ENCODE measurements around the gene SPAG4. TPM values are rescaled to one million over a fixed set of nuclear protein-coding genes. Genes with fewer than 3 reads are reported as not detected.
A peak's percentile ranks its signal among the peaks of the same experiment; 100 is the strongest.

Gene SPAG4
- total and polyA plus RNA-seq, 2 donors, result 0.85 to 4.4 TPM

DNA sequence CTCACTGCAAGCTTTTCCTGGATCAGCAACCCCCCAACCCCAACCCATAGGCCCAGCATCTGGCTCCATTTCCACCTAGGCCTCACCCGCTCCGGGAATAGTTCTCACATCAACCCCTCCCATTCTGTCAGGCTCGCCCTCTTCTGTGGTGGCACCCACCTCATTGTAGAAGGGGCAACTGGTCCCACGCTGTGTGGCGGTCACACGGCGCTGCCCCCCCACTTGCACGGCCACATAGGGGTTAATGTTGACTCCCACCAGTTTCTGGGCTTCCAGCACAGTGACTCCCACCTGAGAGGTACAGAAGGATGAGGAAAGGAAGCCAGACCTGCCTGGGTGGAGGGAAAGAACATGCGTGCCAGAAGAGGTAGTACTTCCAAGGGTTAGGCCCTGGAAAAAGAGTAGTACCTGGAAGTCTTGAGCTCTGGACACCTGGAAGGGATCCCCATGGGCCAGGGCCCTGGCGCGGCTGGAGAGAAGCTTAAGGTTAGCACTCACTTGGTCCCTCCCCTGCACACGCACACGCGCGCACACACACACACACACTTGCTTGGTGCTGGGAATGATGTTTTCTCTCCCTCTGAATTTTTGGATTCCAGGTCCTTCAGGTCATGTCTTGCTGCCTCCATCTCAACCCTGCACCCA is 12.7 kb upstream of the SPAG4 start:
- no peak for DNase-seq (ENCODE audit: low read depth in 6 of 9, low spot score in 9 of 9)
- H3K4me3 ChIP-seq (ENCODE audit: low read length in 2 of 2), result no peak overlapping the region
- no peaks in the 10 kb centered on the region for H3K36me3 ChIP-seq (ENCODE audit: control insufficient read depth in 2 of 2, insufficient read depth in 2 of 2, low read length in 1 of 2)
- H3K27me3 ChIP-seq (ENCODE audit: control insufficient read depth in 2 of 2, insufficient read depth in 1 of 2, low read length in 1 of 2), result peaks cover 36 to 65% of the 10 kb centered on the region in 2 donors
- WGBS, result 93% methylated on average over 15 of the region's 15 CpGs
- peaks cover 0 to 11% of the 10 kb centered on the region in 2 donors for H3K9me3 ChIP-seq (ENCODE audit: control insufficient read depth in 2 of 2, insufficient read depth in 1 of 2, low read length in 1 of 2)
- H3K27ac ChIP-seq (ENCODE audit: low read depth in 1 of 2, low read length in 1 of 2), result no peak overlapping the region
- H3K4me1 ChIP-seq (ENCODE audit: control insufficient read depth in 2 of 2, insufficient read depth in 2 of 2, low read length in 2 of 2), result peaks cover 9 to 14% of the 10 kb centered on the region in 2 donors

DNA sequence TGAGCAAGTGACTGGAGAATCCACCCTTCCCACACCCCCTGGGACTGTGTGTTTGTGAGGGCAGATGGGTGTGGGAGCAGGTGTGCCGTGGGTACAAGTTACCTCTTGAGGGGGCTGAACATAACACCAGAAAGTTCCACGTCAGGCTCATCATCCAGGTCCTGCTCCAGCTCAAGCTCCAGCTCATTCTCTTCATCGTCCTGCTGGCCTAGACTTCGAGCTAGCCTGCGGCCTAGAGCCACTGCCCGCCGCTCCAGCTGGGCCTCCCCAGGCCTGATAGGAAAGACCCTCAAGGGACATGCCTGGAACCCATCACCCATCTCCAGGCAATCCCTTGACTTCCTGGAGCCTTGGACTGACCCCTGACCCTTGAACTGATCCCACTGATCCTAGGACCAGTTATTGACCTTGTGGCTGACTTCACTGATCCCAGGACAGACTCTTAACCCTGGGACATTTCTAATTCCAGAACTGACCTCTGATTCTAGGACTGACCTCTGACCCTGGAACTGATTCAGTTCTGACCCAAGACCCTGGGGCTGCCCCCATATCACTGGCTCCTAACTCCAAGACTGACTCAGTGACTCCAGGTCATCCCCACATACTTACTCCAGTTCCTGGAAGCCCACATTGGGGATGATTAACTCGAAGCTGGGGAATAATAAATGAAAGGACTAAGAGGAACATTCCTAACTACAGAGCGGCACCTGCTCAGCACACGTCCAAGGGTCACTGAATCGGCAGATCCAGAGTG is 11.8 kb upstream of the SPAG4 start:
- H3K27ac ChIP-seq (ENCODE audit: low read depth in 1 of 2, low read length in 1 of 2), result no peak overlapping the region
- H3K27me3 ChIP-seq (ENCODE audit: control insufficient read depth in 2 of 2, insufficient read depth in 1 of 2, low read length in 1 of 2), result peaks cover 34 to 57% of the 10 kb centered on the region in 2 donors
- no peak for DNase-seq (ENCODE audit: low read depth in 6 of 9, low spot score in 9 of 9)
- H3K4me3 ChIP-seq (ENCODE audit: low read length in 2 of 2), result no peak overlapping the region
- peaks cover 9 to 14% of the 10 kb centered on the region in 2 donors for H3K4me1 ChIP-seq (ENCODE audit: control insufficient read depth in 2 of 2, insufficient read depth in 2 of 2, low read length in 2 of 2)
- no peaks in the 10 kb centered on the region for H3K36me3 ChIP-seq (ENCODE audit: control insufficient read depth in 2 of 2, insufficient read depth in 2 of 2, low read length in 1 of 2)
- H3K9me3 ChIP-seq (ENCODE audit: control insufficient read depth in 2 of 2, insufficient read depth in 1 of 2, low read length in 1 of 2), result peaks cover 0 to 9% of the 10 kb centered on the region in 2 donors
- WGBS, result 93% methylated on average over 11 of the region's 11 CpGs

DNA sequence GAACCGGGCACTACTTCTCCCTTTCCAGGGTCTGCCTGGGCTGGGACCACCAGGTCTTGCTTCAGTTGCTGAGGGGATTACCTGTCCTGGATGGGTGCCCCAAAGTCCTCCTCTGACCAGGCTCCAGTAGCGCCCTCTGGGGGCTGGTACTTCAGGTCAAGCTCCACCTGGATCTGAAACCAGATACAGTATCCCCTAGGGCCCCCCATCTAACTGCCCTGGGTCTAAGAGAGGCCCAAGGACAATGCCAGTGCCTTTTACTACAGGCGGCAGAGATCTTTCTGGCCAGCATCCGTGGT is 11.2 kb upstream of the SPAG4 start:
- Histone ChIP-seq H3K9me3 (ENCODE audit: control insufficient read depth in 2 of 2, insufficient read depth in 1 of 2, low read length in 1 of 2) (peaks cover 0 to 8% of the 10 kb centered on the region in 2 donors), H3K36me3 (ENCODE audit: control insufficient read depth in 2 of 2, insufficient read depth in 2 of 2, low read length in 1 of 2) (no peaks in the 10 kb centered on the region), H3K4me1 (ENCODE audit: control insufficient read depth in 2 of 2, insufficient read depth in 2 of 2, low read length in 2 of 2) (peaks cover 9 to 14% of the 10 kb centered on the region in 2 donors), H3K4me3 (ENCODE audit: low read length in 2 of 2) (no peak overlapping the region), H3K27me3 (ENCODE audit: control insufficient read depth in 2 of 2, insufficient read depth in 1 of 2, low read length in 1 of 2) (peaks cover 33 to 52% of the 10 kb centered on the region in 2 donors), H3K27ac (ENCODE audit: low read depth in 1 of 2, low read length in 1 of 2) (no peak overlapping the region)
- no peak for DNase-seq (ENCODE audit: low read depth in 6 of 9, low spot score in 9 of 9)
- 65% methylated on average over 4 of the region's 4 CpGs for WGBS

DNA sequence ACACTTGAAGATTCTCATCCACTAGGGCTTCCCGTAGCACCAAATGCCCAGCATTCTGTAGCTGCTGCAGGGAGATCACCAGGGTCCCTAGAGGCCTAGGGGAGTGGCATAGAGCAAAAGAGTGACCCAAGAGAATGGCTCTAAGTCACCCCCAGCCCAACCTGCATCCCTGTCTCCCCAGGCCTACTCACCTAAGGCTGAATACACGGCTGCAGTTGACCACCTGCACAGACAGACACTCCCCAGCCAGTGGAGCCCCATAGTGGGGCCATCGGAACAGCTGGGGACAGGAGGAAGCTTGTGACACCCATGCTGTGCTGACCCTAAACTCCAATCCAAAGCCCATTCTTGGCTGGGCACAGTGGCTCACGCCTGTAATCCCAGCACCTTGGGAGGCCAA is 9.5 kb upstream of the SPAG4 start:
- H3K36me3 ChIP-seq (ENCODE audit: control insufficient read depth in 2 of 2, insufficient read depth in 2 of 2, low read length in 1 of 2), result no peaks in the 10 kb centered on the region
- H3K4me3 ChIP-seq (ENCODE audit: low read length in 2 of 2), result no peak overlapping the region
- H3K27me3 ChIP-seq (ENCODE audit: control insufficient read depth in 2 of 2, insufficient read depth in 1 of 2, low read length in 1 of 2), result peaks cover 16 to 34% of the 10 kb centered on the region in 2 donors
- 95% methylated on average over 4 of the region's 4 CpGs for WGBS
- DNase-seq (ENCODE audit: low read depth in 6 of 9, low spot score in 9 of 9), result no peak
- H3K9me3 ChIP-seq (ENCODE audit: control insufficient read depth in 2 of 2, insufficient read depth in 1 of 2, low read length in 1 of 2), result peaks cover 0 to 3% of the 10 kb centered on the region in 2 donors
- H3K4me1 ChIP-seq (ENCODE audit: control insufficient read depth in 2 of 2, insufficient read depth in 2 of 2, low read length in 2 of 2), result peaks cover 4 to 7% of the 10 kb centered on the region in 2 donors
- H3K27ac ChIP-seq (ENCODE audit: low read depth in 1 of 2, low read length in 1 of 2), result no peak overlapping the region

DNA sequence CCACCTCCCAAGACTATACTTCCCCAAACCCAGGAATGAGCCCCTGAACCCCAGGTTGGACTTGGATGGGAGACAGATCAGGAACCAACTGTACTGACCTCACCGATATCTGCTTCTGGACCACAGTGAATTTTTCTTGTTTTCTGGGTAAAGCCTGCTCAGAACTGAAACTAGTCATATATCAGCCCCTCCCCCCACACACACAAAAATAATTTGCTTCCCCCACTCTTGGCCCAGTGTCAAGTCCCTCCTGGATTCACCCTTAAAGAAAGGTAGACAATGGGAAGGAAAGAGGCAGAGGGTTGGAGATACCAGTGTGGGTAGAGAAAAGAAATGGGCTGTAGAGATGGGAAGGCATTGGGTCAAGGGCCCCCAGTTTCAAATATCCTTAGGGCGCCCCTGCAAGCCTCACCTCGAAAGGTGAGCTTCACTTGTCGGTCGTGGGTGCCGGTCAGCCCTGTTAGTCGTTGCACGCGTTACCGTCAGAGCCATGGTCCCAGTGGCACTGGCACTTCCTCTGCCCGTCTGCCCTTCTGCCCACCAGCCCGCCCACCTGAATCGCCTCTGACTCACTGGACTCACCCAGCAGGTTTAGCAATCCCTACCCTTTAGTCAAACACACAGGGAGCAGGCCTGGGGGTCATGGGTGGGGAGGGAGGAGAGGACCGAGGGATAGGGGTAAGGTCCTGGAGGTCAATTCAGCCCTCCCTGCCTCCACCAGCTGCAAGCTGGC is 8.5 kb upstream of the SPAG4 start:
- H3K27me3 ChIP-seq (ENCODE audit: control insufficient read depth in 2 of 2, insufficient read depth in 1 of 2, low read length in 1 of 2), result peaks cover 7 to 24% of the 10 kb centered on the region in 2 donors
- H3K27ac ChIP-seq (ENCODE audit: low read depth in 1 of 2, low read length in 1 of 2), result no peak overlapping the region
- no peak overlapping the region for H3K4me3 ChIP-seq (ENCODE audit: low read length in 2 of 2)
- 93% methylated on average over 14 of the region's 14 CpGs for WGBS
- no peaks in the 10 kb centered on the region for H3K9me3 ChIP-seq (ENCODE audit: control insufficient read depth in 2 of 2, insufficient read depth in 1 of 2, low read length in 1 of 2)
- DNase-seq (ENCODE audit: low read depth in 6 of 9, low spot score in 9 of 9), result no peak
- no peaks in the 10 kb centered on the region for H3K4me1 ChIP-seq (ENCODE audit: control insufficient read depth in 2 of 2, insufficient read depth in 2 of 2, low read length in 2 of 2)
- H3K36me3 ChIP-seq (ENCODE audit: control insufficient read depth in 2 of 2, insufficient read depth in 2 of 2, low read length in 1 of 2), result no peaks in the 10 kb centered on the region

DNA sequence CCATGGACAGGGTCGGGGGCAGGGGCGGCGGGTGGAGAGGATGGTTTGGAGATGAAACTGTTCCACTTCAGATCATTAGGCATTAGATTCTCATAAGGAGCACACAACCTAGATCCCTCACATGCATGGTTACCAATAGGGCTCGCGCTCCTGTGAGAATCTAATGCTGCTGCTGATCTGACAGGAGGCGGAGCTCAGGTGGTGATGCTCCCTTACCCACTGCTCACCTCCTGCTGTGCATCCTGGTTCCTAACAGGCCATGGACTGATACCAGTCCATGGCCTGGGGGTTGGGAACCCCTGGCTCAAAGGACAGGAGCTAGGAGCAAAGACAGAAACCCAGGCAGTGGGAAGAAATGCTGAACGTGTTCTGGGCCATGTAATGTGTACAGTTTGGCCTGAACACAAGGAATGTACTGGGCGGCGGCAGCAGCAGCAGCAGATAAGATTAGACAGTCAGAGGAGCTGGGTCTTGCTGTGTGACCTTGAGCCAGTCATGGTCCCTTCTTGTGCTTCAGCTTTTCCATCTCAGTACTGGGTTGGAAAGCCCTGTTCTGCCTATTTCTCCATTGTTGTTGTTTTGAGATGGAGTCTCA is 4.7 kb upstream of the SPAG4 start:
- Histone ChIP-seq H3K27ac (ENCODE audit: low read depth in 1 of 2, low read length in 1 of 2) (no peak overlapping the region), H3K4me3 (ENCODE audit: low read length in 2 of 2) (no peak overlapping the region), H3K4me1 (ENCODE audit: control insufficient read depth in 2 of 2, insufficient read depth in 2 of 2, low read length in 2 of 2) (peaks cover 4 to 6% of the 10 kb centered on the region in 2 donors), H3K27me3 (ENCODE audit: control insufficient read depth in 2 of 2, insufficient read depth in 1 of 2, low read length in 1 of 2) (peaks cover 0 to 4% of the 10 kb centered on the region in 2 donors), H3K36me3 (ENCODE audit: control insufficient read depth in 2 of 2, insufficient read depth in 2 of 2, low read length in 1 of 2) (no peaks in the 10 kb centered on the region), H3K9me3 (ENCODE audit: control insufficient read depth in 2 of 2, insufficient read depth in 1 of 2, low read length in 1 of 2) (no peaks in the 10 kb centered on the region)
- no peak for DNase-seq (ENCODE audit: low read depth in 6 of 9, low spot score in 9 of 9)
- WGBS, result 97% methylated on average over 9 of the region's 9 CpGs

DNA sequence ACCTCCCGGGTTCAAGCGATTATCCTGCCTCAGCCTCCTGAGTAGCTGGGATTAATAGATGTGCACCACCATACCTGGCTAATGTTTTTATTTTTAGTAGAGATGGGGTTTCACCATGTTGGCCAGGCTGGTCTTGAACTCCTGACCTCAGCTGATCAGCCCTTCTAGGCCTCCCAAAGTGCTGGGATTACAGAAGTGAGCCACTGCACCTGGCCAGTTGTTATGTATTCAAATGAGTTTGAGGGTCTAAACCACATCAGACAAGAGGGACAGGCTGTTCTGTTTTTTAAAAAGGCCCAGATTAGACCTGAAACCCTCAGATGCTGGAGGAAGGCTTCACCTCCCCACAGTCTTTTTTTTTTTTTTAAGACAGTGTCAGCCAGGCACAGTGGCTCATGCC is 4.1 kb upstream of the SPAG4 start:
- no peak overlapping the region for H3K27ac ChIP-seq (ENCODE audit: low read depth in 1 of 2, low read length in 1 of 2)
- no peaks in the 10 kb centered on the region for H3K36me3 ChIP-seq (ENCODE audit: control insufficient read depth in 2 of 2, insufficient read depth in 2 of 2, low read length in 1 of 2)
- H3K4me3 ChIP-seq (ENCODE audit: low read length in 2 of 2), result no peak overlapping the region
- H3K27me3 ChIP-seq (ENCODE audit: control insufficient read depth in 2 of 2, insufficient read depth in 1 of 2, low read length in 1 of 2), result peaks cover 0 to 6% of the 10 kb centered on the region in 2 donors
- H3K4me1 ChIP-seq (ENCODE audit: control insufficient read depth in 2 of 2, insufficient read depth in 2 of 2, low read length in 2 of 2), result peaks cover 4 to 9% of the 10 kb centered on the region in 2 donors
- 99% methylated on average over 2 of the region's 2 CpGs for WGBS
- peaks cover 0 to 4% of the 10 kb centered on the region in 2 donors for H3K9me3 ChIP-seq (ENCODE audit: control insufficient read depth in 2 of 2, insufficient read depth in 1 of 2, low read length in 1 of 2)
- no peak for DNase-seq (ENCODE audit: low read depth in 6 of 9, low spot score in 9 of 9)

DNA sequence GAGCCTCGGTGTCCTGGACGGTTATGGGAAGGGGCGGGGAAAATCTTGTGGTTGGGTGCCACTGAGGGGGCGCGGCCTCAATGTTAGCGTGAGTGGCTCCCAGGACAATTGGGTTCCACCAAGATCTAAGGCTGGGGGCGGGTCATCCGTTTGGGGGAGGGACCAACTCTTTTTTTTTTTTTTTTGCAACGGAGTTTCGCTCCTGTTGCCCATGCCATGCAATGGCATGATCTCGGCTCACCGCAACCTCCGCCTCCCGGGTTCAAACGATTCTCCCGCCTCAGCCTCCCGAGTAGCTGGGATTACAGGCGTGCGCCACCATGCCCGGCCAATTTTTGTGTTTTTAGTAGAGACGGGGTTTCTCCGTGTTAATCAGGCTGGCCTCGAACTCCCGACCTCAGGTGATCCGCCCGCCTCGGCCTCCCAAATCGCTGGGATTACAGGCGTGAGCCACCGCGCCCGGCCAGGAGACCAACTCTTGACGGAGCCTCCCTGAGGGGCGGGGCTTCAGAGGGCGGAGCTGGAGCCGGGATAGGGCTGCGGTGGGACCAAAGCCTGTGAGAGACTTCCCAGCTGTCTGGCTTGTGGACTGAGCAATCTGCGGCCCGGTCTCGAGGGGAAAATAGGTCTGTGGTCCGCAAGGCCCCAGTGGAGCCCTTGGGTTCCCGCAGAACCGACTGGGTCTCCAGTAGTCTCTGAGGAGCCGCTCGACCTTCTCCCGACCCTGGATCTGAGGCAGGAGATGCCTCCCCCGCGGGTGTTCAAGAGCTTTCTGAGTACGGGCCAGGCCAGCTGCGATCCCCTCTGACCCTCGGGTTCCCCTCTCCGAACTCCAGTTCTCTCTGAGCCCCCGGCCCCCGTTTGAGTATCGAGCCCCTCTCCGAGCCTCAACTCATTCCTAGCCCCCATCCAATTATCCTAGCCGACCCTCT is 1.1 kb downstream of the SPAG4 start:
- Histone ChIP-seq H3K9me3 (ENCODE audit: control insufficient read depth in 2 of 2, insufficient read depth in 1 of 2, low read length in 1 of 2) (peaks cover 0 to 16% of the 10 kb centered on the region in 2 donors), H3K27ac (ENCODE audit: low read depth in 1 of 2, low read length in 1 of 2) (no peak overlapping the region), H3K36me3 (ENCODE audit: control insufficient read depth in 2 of 2, insufficient read depth in 2 of 2, low read length in 1 of 2) (peaks cover 6 to 10% of the 10 kb centered on the region in 2 donors), H3K27me3 (ENCODE audit: control insufficient read depth in 2 of 2, insufficient read depth in 1 of 2, low read length in 1 of 2) (peaks cover 22 to 41% of the 10 kb centered on the region in 2 donors), H3K4me1 (ENCODE audit: control insufficient read depth in 2 of 2, insufficient read depth in 2 of 2, low read length in 2 of 2) (peaks cover 25 to 42% of the 10 kb centered on the region in 2 donors), H3K4me3 (ENCODE audit: low read length in 2 of 2) (peak overlapping the region; percentile 22 to 33)
- peak in 2 of 9 donors; percentile 12 to 45 for DNase-seq (ENCODE audit: low read depth in 6 of 9, low spot score in 9 of 9)
- 2% methylated on average over 57 of the region's 57 CpGs for WGBS
